GM18498 (cell line): ENCODE results near the gene NUP62.
"Not testable (repeated sequence)": the region's sequence is repeated elsewhere in the genome, so short reads cannot be mapped to it uniquely, and the experiment has no call there.

ENCODE experiments used
- ATAC-seq: cut with Tn5 transposase; IDR thresholded peaks from one replicate; pipeline ENCODE4 v1.9.1; 2021; ENCODE audit warnings: mild to moderate bottlenecking, moderate library complexity; ENCODE audit not compliant: unreplicated experiment

Gene NUP62

DNA sequence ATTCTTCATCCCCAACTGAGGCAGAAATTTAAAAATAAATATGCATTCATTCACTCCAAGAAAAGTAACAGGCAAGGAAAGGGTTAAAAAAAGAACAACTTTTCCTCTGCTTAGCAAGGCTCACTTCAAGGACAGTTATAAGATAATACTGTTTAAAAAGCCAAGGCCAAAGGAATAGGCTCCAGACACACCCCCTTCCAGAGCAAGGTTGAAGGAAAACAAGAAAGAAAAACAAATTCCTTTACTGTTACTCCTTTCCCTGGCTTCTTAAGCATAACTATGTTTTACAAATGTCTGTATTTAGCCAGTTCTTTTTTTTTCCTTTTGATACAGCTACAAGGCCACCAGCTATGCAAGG is 23.2 kb upstream of the NUP62 start:
- no peak for ATAC-seq

DNA sequence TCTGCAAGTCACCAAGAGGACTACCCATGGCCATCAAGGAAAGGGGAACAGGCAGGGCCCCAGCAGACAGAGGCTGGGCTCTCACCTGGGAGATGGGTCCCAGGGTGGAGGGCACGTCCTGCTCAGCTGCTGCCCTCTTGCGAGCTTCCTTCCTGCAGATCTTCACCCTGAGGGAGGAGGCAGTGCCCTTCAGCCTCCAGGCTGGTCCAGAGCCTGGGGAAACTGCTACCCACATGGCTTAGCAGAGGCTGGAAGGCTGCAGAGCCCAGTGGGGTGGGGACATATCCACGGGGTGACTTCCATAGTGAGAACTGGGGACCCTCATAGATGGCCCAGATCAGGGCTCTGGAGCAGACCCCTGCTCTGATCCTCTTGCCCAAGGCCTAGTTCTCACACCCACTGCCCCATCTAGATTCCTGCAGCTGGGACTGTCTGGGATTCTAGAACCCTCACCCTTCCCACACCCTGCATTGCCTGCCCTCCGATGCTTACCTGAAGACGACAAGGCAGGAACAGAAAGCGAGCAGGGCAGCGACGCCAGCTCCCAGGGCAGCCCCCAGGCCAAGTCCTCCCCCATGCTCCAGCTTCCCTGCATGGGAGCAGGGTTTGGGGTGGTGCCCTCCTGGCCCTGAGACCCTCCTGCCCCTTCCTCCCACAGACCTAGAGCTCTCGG is 22.6 kb upstream of the NUP62 start:
- ATAC-seq, result no peak

GRCh38 chr19:49950956-49951526 is 21.7 kb upstream of the NUP62 start:
- ATAC-seq, result no peak

DNA sequence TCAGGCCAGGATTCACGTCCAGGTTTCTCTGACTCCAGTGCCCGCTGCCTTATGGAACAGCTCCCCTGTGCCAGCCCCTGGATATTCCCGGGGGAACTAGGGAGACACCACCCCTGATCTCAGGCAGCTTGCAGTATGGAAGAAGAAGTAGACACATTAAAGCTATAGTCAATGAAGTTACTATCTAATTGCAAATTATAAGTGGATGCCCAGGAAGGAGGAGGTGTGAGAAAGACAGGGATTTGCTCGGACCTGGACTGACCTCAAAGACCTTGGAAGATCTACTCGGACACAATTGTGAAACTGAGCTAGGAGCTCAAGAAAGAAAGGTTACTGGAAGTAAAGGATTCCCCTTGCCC is 21.3 kb upstream of the NUP62 start:
- no peak for ATAC-seq

DNA sequence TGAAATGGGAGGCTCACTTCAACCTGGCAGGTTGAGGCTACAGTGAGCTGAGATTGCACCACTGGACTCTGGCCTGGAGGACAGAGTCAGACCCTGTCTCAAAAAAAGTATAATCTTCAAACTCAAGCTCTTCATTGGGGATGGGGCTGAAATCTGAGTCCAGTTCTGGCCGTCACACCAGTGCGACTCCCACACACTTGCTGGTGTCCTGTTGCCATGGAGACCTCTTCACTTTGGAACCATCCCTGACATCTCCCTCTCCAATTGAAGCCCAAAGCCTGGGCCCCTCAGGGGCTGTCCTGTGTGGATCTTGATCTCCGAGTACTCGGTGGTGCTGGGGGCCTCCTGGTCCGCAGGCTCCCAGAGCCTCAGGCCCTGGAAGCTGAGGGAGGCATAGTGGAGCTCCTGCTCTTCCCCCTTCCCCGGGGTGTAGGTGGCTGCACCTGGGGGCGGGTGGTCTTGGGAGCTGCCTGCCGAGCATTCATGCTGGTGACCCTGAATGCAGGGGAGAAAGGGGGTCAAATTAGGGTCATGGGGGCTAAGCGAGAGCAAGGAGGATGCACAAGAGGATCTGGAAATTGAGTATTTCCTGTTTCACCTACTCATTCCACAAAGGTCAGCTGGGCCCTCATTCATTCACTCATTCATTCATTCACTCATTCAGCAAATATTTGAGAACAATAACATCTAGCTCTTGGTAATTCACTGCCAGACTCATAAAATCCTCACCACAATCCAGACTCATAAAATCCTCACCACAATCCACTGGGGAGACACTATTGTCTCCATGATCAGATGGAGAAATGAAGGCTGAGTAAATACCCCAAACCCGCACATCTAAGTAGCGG is 20.7 kb upstream of the NUP62 start:
- ATAC-seq, result no peak

DNA sequence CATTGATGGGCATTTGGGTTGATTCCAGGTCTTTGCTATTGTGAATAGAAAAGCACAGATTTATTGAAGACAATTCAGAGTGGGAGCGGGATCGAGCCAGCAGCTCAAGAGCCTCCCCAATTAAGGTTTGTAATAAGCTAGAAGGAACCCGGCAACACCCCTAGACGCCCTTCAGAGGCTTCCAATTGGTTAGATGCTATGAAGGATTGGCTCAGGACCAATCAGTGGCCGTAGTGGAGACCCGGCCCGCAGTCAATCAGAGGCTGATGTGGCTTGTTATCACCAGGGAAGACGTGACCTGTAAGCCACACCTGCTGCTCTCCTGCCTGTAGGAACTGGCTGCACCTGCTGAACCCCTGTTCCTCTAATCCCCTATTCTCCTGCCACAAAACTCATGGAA is 17.1 kb upstream of the NUP62 start:
- ATAC-seq, result no peak

DNA sequence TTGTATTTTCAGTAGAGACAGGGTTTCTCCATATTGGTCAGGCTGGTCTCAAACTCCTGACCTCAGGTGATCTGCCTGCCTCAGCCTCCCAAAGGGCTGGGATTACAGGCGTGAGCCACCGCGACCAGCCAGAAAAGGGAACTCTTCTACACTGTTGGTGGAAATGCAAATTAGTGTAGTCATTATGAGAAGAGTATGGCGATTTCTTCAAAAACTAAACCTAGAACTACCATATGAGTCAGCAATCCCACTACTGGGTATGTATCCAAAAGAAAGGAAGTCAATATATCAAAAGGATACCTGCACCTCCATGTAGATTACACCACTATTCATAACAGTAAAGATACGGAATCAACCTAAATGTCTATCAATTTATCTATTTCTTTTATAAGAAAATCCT is 15.3 kb upstream of the NUP62 start:
- not testable (repeated sequence) for ATAC-seq

DNA sequence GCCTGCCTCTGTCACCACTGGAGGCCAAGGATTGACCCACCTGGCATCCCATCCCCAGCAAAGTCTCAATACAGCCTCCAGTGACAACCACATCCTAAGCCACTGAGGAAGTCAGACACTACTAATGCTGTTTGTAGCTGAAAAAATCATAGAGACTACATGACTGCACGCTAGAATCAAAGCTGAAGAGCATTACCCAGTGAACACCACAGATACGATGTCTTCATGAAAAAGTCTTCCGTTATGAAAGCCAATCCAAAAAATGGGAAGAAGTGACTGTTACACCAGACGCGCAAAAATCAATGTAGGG is 11.1 kb upstream of the NUP62 start:
- no peak for ATAC-seq

DNA sequence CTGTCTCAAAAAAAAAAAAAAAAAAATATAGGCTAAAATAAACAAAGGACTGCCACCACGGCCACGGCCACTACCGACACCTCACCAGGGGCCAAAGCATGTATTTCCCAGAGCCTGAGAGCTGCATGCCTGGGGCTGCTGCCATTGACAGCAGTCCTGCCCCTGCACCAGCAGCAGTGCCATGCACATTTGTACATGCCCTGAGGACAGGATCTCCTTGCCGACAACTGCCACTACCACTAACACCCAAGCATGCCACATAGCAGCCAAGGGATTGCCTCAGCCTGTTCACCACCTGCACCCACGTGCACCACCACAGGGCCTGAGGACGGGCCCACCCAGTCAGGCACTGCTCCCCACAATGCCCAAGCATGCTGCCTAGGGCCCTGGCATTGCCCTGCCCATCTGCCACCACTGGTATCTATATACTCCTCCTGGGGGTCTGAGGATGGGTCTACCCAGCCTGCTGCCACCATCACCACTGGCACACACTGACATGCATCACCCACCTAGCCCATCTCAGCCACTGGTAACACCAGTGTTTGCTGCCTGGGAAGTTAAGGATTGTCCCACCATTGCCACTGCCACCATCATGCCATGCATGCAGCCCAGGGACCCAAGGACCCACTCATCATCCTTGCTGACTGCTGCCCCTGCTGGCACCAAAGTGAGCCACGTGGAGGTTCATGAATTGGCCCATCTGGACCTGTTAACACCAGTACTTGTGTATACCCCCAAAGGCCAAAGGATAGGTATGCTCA is 10.6 kb upstream of the NUP62 start:
- ATAC-seq, result no peak

- no peak for ATAC-seq
These were observed 9.4 kb upstream of the NUP62 start for GRCh38 chr19:49938662-49939061.

- no peak for ATAC-seq
These were observed 8.6 kb upstream of the NUP62 start for GRCh38 chr19:49937750-49938381.

DNA sequence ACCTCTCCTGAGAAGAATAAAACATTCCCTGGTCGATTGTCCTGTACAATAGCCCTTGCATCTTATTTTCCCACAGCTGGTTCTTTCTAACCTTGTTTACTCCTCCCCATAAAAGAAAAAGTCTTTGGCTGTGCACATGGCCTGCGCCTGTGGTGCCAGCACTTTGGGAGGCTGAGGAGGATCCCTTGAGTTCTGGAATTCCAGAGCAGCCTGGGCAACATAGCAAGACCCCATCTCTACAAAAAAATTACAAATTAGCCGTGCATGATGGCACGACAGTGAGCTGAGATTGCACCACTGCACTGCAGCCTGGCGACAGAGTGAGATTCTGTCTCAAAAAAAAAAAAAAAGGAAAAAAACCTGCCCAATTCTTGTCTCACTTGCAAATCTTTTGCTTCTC is 7.2 kb upstream of the NUP62 start:
- ATAC-seq, result no peak

DNA sequence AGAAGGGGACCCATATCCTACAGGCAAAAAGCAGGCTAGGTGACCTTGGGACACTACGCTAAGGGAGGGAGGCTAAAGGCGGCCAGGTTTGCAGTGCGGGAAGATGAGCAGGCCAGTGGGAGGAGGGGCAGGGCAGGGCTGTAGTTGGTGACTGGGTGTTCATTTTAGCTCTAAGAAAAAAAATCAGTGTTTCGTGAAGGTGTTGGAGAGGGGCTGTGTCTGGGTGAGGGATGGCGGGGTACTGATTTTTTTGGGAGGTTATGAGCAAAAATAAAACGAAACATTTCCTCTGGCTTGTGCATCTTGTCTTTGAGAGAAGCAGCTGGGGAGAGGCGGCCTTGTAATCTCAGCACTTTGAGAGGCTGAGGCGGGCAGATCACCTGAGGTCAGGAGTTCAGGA is 4.3 kb upstream of the NUP62 start:
- no peak for ATAC-seq

DNA sequence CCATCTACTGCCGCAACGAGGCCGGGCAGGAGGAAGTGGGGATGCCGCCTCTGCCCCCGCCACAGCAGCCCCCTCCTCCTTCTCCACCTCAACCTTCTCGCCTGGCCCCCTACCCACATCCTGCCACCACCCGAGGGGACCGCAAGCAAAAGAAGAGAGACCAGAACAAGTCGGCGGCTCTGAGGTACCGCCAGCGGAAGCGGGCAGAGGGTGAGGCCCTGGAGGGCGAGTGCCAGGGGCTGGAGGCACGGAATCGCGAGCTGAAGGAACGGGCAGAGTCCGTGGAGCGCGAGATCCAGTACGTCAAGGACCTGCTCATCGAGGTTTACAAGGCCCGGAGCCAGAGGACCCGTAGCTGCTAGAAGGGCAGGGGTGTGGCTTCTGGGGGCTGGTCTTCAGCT is 3.4 kb upstream of the NUP62 start:
- no peak for ATAC-seq

GRCh38 chr19:49932041-49932451 is 2.7 kb upstream of the NUP62 start:
- ATAC-seq, result no peak

GRCh38 chr19:49931293-49932040 is 2.2 kb upstream of the NUP62 start:
- no peak for ATAC-seq

GRCh38 chr19:49930483-49931011 is 1.2 kb upstream of the NUP62 start:
- no peak for ATAC-seq

DNA sequence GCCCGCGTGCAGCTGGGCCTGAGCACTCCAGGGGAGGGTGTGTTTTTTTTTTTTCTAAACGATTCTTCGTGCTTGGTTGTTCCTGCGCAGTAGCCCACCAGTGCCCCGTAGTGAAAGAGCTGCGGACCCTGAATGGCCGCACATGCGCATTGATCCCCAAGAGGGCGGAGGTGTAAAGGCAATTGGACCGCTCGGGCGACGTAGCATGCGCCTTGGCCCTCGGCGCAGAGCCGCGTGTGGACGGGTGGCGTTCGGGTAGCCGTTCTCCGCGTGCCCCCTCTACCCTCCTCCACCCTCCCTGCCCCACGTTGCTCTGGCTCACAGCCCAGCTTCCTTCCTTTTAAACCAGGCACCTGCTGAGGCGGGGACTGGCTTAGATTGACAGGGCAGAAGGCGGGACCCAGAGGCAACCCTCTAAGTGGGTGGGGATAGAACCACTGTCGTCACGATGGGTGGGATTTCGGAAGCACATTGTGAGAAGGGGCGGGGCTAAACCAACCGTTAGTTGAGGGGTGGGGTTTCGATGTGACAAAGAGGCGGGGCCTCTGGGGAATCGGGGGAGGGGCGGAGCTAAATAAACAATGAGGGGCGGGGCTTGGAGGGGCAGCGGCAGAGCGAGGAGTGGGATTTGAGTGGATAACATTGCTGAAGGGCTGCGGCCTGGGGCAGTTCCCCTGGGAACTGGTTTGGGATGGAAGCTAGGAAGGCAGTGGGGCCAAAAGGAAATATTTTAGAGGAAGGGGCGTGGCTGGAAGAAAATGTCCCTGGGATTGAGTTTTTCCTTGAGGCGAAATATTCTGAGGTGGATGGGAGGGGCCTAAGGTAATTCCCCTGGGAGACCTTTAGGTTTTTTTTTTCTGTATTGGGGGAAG is 543 bp upstream of the NUP62 start:
- peak; percentile 75 for ATAC-seq

- ATAC-seq, result no peak
These were observed 1.6 kb downstream of the NUP62 start for GRCh38 chr19:49927526-49928264.
